Stomach smooth muscle (tissue), 2 donors: ENCODE measurements around the gene CNGA1.

Experiments used
- H3K27ac ChIP-seq: one replicate; pipeline ENCODE4 v1.7.0; 2013; ENCODE audit warnings: mild to moderate bottlenecking, low read length, inconsistent platforms
- H3K27me3 ChIP-seq, 2 donors: one replicate each; pipeline ENCODE4 v1.7.0; 2013; ENCODE audit warnings: low read length in 2 of 2; ENCODE audit not compliant: insufficient read depth in 2 of 2, control insufficient read depth in 1 of 2
- H3K36me3 ChIP-seq, 2 donors: one replicate each; pipeline ENCODE4 v1.7.0; 2013; ENCODE audit warnings: low read length in 2 of 2; ENCODE audit not compliant: control insufficient read depth in 2 of 2, insufficient read depth in 2 of 2
- H3K4me1 ChIP-seq: one replicate; pipeline ENCODE4 v1.7.0; 2013; ENCODE audit warnings: low read length; ENCODE audit not compliant: control insufficient read depth, insufficient read depth
- H3K4me3 ChIP-seq, 2 donors: one replicate each; pipeline ENCODE4 v1.7.0; 2013; ENCODE audit warnings: low read length in 2 of 2
- H3K9ac ChIP-seq, 2 donors: one replicate each; pipeline ENCODE4 v1.7.0; 2013; ENCODE audit warnings: low read length in 2 of 2, mild to moderate bottlenecking in 1 of 2
- H3K9me3 ChIP-seq, 2 donors: one replicate each; pipeline ENCODE4 v1.7.0; 2013; ENCODE audit warnings: low read length in 2 of 2; ENCODE audit not compliant: control insufficient read depth in 2 of 2
- donor health status: healthy.
- donor health status: Pancreatic carcinoma.

CNGA1 gene

GRCh38 chr4:47972721-47973120, 43.8 kb downstream of the CNGA1 start:
- Histone ChIP-seq H3K27ac (no peak overlapping the region), H3K27me3 (no peaks in the 10 kb centered on the region), H3K9me3 (no peaks in the 10 kb centered on the region)

GRCh38 chr4:47972181-47972580, 44.3 kb downstream of the CNGA1 start:
- Histone ChIP-seq H3K9me3 (no peaks in the 10 kb centered on the region), H3K4me1 (no peaks in the 10 kb centered on the region), H3K9ac (no peak overlapping the region), H3K27me3 (no peaks in the 10 kb centered on the region), H3K36me3 (no peaks in the 10 kb centered on the region), H3K27ac (no peak overlapping the region), H3K4me3 (no peak overlapping the region)

More at GRCh38 chr4:47972721-47973120, 43.8 kb downstream of the CNGA1 start:
- Histone ChIP-seq H3K4me1 (no peaks in the 10 kb centered on the region), H3K4me3 (no peak overlapping the region), H3K9ac (no peak overlapping the region), H3K36me3 (no peaks in the 10 kb centered on the region)

GRCh38 chr4:47968847-47969246, 47.6 kb downstream of the CNGA1 start:
- no peaks in the 10 kb centered on the region for H3K27me3 ChIP-seq
- no peaks in the 10 kb centered on the region for H3K9me3 ChIP-seq
- H3K4me3 ChIP-seq = no peak overlapping the region
- H3K27ac ChIP-seq = no peak overlapping the region
- no peaks in the 10 kb centered on the region for H3K4me1 ChIP-seq
- H3K36me3 ChIP-seq = no peaks in the 10 kb centered on the region
- H3K9ac ChIP-seq = no peak overlapping the region

DNA sequence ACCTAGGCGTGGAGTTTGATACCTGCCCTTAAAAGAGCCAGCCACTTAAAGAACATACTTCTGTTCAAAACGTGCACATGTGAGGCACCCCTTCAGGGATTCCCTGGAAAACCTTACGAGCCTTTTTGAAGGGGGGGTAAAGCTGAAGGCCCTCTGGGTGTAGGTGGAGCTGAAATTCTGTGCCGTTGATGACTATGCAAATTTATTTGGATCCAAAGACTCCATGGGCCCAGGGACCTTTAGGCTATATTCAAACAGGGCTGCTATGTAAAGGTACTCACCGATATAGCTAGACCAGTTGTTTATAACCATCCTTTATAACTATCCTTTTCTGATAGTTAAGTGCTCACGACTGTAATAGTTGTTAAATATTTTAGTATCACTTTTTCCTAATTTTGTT, 61.8 kb downstream of the CNGA1 start:
- H3K4me3 ChIP-seq = no peak overlapping the region
- H3K9ac ChIP-seq = no peak overlapping the region
- no peaks in the 10 kb centered on the region for H3K9me3 ChIP-seq
- no peaks in the 10 kb centered on the region for H3K27me3 ChIP-seq
- no peak overlapping the region for H3K27ac ChIP-seq
- no peaks in the 10 kb centered on the region for H3K36me3 ChIP-seq
- H3K4me1 ChIP-seq = no peaks in the 10 kb centered on the region

DNA sequence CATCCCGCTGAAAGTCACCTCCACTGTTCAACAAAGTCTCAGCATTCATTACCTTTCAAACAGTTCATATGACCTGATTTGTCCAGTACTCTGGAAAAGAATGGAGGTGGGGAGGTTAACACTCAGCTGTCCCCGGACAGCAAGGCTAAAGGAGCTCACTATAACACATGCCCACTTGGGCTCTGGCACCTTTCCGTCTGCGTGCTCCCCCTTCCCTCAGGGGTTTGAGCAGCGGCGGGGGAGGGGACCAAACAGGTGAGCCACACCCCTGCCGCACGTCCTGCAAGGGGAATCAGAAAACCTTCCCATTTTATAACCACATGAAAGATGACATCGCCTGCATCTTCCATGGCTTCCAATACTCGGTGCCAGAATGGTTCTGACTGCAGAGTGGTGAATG, 62.2 kb downstream of the CNGA1 start:
- Histone ChIP-seq H3K27ac (no peak overlapping the region), H3K9me3 (no peaks in the 10 kb centered on the region), H3K36me3 (no peaks in the 10 kb centered on the region), H3K27me3 (no peaks in the 10 kb centered on the region), H3K9ac (no peak overlapping the region), H3K4me1 (no peaks in the 10 kb centered on the region), H3K4me3 (no peak overlapping the region)

DNA sequence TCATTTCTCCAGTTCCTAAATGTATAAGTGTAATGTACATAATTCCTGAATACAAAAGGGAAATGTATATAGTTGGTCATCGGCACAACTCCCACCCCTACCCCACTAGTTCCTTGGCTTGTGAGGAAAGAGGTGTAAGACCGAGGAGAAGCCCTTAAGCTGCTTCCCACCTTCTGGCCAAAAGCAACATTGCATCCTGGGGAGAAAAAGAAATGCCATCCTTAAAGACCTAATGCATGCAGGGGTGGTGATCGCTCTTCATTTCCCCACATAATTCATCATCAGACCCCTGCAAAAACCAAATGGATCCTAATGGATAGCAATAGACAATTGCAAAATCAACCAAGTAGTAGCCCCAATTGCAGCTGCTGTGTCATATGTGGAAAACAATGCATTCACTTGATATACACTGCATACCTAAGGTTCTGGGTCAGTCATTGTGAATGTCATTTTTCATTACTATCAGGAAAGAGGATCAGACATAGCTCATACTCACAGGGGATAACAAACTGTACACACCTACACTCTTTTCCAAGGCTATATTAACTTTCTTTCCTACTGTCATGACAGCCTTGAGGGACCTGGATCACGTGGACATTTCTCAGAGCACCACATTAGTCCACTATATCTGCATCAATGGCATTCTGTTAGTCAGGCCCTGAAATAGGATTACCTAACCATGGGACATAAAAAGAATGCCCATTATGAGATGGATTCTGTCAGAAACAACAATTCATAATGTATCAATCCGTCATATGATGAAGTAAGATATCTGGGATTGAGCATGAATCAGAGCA, 70.4 kb downstream of the CNGA1 start:
- peaks cover 0 to 2% of the 10 kb centered on the region in 2 donors for H3K27me3 ChIP-seq
- H3K36me3 ChIP-seq = no peaks in the 10 kb centered on the region
- no peak overlapping the region for H3K4me3 ChIP-seq
- no peak overlapping the region for H3K27ac ChIP-seq
- H3K9ac ChIP-seq = no peak overlapping the region
- no peaks in the 10 kb centered on the region for H3K4me1 ChIP-seq
- no peaks in the 10 kb centered on the region for H3K9me3 ChIP-seq

DNA sequence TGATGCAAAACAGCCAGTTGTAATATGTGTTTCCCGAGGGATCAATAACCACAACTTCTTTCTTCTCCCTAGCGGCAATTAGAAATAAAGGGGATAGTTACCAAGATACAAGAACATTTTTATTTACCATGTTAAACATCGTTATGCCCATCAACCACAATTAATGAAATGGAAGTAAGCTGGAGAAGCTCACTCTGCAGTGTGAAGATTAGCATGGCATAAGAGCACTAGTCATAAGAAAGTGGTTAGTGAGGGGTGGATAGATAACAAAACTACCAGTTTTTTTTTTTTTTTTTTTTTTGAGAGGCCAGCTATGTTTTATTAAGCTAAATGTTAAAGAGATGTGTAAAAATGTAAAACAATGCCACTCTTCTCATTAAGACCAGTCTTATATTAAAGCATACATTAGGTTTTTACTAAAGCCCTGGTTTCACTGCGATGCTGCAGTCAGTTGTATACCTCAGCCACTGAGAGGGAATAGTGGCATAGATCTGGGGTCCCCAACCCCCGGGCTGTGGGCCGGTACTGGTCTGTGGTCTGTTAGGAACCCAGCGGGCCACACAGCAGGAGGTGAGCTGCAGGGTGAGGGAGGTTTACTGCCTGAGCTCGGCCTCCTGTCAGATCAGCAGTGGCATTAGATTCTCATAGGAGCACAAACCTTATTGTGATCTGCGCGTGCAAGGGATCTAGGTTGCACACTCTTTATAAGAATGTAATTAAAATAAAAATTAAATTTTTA, 74.2 kb downstream of the CNGA1 start:
- no peak overlapping the region for H3K9ac ChIP-seq
- H3K4me3 ChIP-seq = no peak overlapping the region
- peaks cover 0 to 5% of the 10 kb centered on the region in 2 donors for H3K27me3 ChIP-seq
- H3K9me3 ChIP-seq = no peaks in the 10 kb centered on the region
- H3K4me1 ChIP-seq = no peaks in the 10 kb centered on the region
- no peak overlapping the region for H3K27ac ChIP-seq
- H3K36me3 ChIP-seq = no peaks in the 10 kb centered on the region

DNA sequence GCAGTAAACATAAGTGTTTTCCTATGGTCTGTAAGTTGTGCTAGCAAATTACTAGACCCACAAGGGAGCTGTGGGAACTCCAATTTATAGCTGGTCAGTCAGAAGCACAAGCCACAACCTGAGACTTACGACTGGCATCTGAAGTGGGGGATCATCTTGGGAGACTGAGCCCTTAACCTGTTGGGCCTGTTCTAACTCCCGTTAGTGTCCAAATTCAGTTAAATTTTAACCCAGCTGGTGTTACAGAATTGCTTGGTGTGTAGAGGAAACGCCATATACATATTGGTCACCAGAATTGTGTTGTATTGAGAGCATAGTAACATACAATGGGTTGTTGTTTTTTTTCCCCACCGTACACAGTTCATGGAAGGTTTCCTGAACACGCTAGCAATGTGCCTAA, 77.0 kb downstream of the CNGA1 start:
- no peaks in the 10 kb centered on the region for H3K36me3 ChIP-seq
- H3K27ac ChIP-seq = no peak overlapping the region
- H3K9ac ChIP-seq = no peak overlapping the region
- H3K27me3 ChIP-seq = peaks cover 0 to 5% of the 10 kb centered on the region in 2 donors
- no peaks in the 10 kb centered on the region for H3K9me3 ChIP-seq
- H3K4me1 ChIP-seq = no peaks in the 10 kb centered on the region
- H3K4me3 ChIP-seq = no peak overlapping the region

GRCh38 chr4:47936336-47936735, 80.1 kb downstream of the CNGA1 start:
- H3K36me3 ChIP-seq = no peaks in the 10 kb centered on the region
- no peak overlapping the region for H3K27ac ChIP-seq
- H3K9me3 ChIP-seq = no peaks in the 10 kb centered on the region

DNA sequence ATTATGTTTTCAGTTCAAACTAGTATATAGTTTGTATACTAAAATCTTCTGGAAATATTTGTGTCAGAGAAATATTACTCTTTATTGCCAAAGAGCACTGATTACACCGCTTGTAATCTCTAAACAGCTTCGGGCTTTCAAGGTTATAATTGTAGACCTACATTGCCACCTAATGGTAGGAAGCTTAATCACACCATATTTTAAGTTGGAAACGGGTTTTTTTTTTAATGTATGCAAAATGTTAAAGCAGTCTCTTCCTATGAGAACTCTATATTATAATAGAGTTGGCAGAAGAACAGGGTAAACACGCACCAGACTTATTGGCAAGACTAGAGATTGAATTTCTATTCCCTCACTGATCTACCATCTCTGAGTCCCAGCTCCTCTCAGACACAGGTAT, 82.6 kb downstream of the CNGA1 start:
- H3K4me1 ChIP-seq = no peaks in the 10 kb centered on the region
- H3K4me3 ChIP-seq = no peak overlapping the region
- H3K27ac ChIP-seq = no peak overlapping the region
- H3K9me3 ChIP-seq = no peaks in the 10 kb centered on the region
- H3K27me3 ChIP-seq = no peaks in the 10 kb centered on the region
- H3K36me3 ChIP-seq = no peaks in the 10 kb centered on the region
- no peak overlapping the region for H3K9ac ChIP-seq

More at GRCh38 chr4:47936336-47936735, 80.1 kb downstream of the CNGA1 start:
- no peak overlapping the region for H3K9ac ChIP-seq
- H3K27me3 ChIP-seq = peaks cover 0 to 5% of the 10 kb centered on the region in 2 donors
- H3K4me3 ChIP-seq = no peak overlapping the region
- H3K4me1 ChIP-seq = no peaks in the 10 kb centered on the region
